GM12864 (cell line): Measurements from ENCODE around the gene SPDYC.

Source experiments
- DNase-seq: peaks from one replicate; pipeline ENCODE4 v3.0.0-alpha.2; 2011; ENCODE audit warnings: low read depth
- H3K4me3 ChIP-seq: 2 replicates; pipeline ENCODE4 v1.5.1; 2011; ENCODE audit warnings: mild to moderate bottlenecking, low read depth, low read length, control low read depth
- TF ChIP-seq, protein P1 (sequence below): IDR thresholded peaks from 2 replicates; pipeline ENCODE4 v1.5.1; 2011; ENCODE audit warnings: low read depth, mild to moderate bottlenecking, moderate library complexity, low read length, control low read depth, inconsistent platforms; ENCODE audit errors: missing control alignments

SPDYC gene

DNA sequence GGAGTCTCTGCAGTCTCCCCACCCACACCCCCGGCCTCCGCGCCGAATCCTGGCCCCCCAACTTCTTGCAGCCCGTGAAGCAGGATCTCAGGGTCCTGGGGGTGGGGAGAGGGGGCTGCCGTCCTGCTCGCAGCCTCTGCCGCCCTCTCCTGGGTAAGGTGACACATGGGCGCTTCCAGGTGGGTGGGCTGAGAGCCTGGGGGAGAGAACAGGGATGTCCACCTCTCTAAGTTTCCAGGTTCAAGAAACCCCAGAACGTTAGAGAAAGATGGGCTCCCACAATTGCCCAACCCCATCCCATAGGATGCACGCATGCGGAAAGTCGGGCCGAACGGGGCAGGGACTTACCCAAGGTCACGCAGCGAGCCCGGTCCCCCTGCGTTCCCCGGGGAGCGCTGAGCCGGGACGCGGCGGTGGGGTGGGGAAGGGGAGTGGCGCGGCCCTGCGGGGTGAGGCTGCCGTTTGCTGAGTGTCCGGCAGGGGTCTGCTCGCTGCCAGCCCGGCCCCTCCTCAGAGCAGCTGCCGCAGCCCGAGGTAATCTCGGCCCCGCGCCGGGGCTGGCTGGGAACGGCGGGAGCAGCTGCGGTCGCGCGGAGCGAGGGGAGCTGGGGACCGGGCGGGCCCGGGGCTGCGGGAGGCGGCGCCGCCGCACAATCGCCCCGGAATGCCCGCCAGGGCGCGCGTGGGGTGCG lies 11.0 kb downstream of the SPDYC start:
- TF ChIP-seq, protein P1, sequence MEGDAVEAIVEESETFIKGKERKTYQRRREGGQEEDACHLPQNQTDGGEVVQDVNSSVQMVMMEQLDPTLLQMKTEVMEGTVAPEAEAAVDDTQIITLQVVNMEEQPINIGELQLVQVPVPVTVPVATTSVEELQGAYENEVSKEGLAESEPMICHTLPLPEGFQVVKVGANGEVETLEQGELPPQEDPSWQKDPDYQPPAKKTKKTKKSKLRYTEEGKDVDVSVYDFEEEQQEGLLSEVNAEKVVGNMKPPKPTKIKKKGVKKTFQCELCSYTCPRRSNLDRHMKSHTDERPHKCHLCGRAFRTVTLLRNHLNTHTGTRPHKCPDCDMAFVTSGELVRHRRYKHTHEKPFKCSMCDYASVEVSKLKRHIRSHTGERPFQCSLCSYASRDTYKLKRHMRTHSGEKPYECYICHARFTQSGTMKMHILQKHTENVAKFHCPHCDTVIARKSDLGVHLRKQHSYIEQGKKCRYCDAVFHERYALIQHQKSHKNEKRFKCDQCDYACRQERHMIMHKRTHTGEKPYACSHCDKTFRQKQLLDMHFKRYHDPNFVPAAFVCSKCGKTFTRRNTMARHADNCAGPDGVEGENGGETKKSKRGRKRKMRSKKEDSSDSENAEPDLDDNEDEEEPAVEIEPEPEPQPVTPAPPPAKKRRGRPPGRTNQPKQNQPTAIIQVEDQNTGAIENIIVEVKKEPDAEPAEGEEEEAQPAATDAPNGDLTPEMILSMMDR = peak; percentile 73
- DNase-seq = no peak
- H3K4me3 ChIP-seq = peak overlapping the region; percentile 99

DNA sequence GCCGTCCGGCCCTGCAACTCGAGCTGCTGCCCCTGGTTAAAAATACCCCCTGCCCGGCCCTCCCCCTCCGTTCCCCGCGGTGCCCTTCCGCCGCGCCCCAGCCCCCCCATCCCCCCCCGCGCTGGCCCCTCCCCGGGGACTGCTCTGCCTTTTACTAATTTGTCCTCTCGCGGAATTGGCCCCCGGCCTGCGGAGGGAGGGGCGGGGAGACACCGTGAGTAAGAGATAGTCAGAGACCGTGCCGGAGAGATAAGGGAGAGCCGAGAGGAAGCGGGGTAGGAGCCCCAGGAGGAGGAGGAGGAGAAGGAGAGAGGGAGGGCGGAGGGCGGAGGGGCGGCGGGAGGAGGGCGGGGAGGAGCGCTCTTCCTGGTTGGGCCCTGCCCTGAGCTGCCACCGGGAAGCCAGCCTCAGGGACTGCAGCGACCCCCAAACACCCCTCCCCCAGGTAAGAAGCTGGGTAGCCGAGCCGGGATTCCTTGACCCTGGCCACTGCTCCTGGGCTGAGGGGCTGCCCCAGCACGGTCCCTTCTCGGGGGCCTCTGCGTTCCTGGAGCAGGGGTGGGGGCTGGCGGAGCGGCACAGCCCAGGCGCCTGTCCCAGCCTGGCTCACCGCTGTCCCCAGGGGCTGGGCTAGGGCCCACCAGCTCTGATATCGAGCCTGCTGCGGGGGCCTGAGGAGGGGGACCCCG lies 11.7 kb downstream of the SPDYC start, which contains the start of gene CAPN1:
Gene CAPN1, plus strand, starts transcription at position 360 of the 689 bp plus-strand sequence. CDS start 774 bp downstream, outside the sequence.
- TF ChIP-seq, protein P1 = no peak
- H3K4me3 ChIP-seq = peak within 1 kb of the TSS; percentile 99
- DNase-seq = peak; percentile 60

DNA sequence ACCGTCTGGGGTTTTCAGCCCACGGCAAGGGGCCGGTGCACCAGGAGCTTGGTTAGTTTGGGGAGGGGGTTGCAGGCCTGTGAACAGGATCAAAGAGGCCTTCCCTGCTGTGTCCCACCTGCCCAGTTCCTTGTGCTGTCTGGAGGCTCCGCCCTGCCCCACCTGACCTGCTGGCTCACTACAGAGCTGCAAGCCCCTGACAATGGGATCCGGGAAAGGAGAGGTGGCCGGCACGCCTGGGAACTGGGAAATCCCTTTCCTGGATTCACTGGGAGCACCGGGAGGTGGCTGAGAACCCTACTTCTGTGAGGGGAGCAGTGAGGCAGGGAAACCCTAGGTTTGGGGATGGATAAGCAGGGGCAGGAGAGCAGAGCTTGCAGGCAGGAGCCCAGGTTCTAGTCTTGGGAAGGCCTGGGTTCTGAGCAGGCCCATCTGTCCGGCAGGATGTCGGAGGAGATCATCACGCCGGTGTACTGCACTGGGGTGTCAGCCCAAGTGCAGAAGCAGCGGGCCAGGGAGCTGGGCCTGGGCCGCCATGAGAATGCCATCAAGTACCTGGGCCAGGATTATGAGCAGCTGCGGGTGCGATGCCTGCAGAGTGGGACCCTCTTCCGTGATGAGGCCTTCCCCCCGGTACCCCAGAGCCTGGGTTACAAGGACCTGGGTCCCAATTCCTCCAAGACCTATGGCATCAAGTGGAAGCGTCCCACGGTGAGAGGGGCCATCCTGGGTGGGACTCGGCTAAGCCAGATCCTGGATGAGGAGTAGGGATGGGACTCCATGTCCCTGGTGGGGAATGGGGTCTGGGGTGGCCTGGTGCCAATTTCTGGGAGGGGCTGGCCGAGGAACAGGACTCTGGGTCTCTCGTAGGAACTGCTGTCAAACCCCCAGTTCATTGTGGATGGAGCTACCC lies 12.5 kb downstream of the SPDYC start:
- no peak for DNase-seq
- TF ChIP-seq, protein P1 = no peak
- peak overlapping the region; percentile 99 for H3K4me3 ChIP-seq

DNA sequence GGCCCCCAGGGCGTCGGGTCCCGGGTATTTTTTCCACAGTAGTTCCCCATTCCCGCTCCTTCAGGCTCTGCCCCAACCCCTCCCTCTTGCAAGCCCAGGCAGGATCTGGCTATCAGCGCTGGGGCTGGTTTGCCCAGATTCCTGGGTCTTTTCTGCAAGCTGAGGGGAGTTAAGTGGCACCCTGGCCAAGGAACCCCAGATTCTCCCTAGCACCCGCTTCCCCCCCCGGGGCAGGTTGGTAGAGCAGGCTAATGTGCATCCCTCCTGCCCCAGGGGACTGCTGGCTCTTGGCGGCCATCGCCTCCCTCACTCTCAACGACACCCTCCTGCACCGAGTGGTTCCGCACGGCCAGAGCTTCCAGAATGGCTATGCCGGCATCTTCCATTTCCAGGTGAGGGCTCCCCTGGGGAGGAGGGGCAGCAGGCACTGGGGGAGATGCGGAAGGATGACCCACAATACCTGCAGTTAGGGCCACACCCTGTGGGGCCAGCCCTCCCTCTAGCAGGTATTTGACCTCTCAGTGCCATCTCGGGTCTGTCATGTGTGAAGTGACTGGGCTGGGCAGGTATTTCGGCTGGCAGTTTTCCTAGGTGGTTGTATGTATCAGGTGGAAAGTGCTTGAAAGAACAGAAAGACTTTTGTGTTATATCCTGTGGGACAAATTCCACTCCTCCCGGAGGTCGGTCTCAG lies 13.3 kb downstream of the SPDYC start:
- TF ChIP-seq, protein P1 = no peak
- no peak for DNase-seq
- H3K4me3 ChIP-seq = peak overlapping the region; percentile 99

DNA sequence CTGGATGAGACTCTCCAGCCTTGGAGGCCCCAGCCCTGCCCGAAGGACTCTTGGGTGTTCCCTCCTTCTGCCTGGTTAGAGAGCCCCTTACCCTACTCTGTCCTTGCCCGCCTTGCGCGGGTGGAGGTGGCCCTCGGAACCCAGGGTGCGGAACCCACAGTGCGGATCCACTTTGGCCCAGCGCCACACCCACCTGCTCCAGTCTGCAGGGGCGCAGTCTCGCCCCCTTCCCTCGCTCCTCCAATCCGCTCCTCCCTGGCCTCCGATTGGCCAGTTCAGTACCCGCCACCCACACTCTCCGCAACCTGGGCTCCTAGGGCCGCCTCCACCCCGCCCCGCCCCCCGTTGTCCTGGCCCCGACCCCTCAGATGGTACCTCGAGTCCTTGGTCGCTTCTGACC lies 14.1 kb downstream of the SPDYC start:
- DNase-seq = no peak
- no peak overlapping the region for H3K4me3 ChIP-seq
- TF ChIP-seq, protein P1 = no peak

DNA sequence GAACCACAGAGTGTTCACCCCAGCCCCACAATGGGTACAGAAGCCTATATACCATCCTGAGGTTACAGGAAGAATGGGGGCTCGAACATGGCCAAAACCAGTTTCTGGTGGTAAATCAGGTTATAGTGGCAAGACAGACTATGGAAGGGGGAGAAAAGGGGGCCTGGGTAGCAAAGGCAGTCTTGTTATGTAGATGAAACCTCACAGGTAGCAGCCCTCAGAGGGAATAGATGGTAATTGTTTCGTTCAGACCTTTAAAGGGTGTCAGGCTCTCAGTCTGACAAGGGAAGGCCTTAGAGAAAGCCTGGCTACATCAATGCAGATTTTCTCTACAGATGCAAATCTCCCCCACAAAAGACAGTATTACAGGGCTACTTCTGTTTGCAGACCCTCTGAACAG lies 15.1 kb downstream of the SPDYC start:
- H3K4me3 ChIP-seq = no peak overlapping the region
- DNase-seq = no peak
- TF ChIP-seq, protein P1 = no peak
